Measurements from ENCODE around the gene HSD17B14.

HSD17B14 gene

DNA sequence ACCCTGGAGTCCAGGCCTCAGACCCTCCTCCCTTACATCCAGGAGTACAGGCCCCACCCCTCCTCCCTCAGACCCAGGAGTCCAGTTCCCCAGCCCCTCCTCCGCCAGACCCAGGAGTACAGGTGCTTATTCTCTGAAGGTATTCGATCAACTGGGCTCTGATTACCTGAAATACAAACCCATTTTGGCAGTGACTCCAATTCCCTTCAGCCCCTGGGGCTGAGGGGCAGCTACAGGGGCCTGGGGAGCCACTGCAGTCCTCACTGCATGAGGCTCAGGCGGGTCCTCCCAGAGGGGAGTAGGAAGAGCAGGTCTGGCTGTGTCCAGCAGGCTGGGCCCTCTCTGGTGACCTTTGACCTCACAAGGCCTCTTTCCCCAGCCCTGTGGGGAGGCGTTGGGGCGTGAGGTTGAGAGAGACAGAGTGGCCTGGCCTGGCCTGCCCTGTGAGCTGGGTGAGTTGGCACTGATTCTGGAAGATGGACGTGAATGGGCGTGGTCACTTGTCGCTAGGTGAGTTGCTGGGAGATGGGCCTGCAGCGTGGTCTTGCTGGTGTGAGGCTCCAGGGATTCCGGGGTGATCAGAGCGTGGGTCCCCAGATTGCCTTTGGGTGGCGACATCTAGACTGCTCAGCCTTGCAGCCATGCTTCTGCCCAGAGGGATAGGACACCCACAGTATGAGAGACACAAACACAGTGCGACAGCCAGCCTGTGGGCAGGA, 28.5 kb downstream of the HSD17B14 start:
- H3K27ac ChIP-seq (ENCODE audit: poor library complexity, severe bottlenecking): no peak overlapping the region
- DNase-seq (ENCODE audit: low spot score): no peak

DNA sequence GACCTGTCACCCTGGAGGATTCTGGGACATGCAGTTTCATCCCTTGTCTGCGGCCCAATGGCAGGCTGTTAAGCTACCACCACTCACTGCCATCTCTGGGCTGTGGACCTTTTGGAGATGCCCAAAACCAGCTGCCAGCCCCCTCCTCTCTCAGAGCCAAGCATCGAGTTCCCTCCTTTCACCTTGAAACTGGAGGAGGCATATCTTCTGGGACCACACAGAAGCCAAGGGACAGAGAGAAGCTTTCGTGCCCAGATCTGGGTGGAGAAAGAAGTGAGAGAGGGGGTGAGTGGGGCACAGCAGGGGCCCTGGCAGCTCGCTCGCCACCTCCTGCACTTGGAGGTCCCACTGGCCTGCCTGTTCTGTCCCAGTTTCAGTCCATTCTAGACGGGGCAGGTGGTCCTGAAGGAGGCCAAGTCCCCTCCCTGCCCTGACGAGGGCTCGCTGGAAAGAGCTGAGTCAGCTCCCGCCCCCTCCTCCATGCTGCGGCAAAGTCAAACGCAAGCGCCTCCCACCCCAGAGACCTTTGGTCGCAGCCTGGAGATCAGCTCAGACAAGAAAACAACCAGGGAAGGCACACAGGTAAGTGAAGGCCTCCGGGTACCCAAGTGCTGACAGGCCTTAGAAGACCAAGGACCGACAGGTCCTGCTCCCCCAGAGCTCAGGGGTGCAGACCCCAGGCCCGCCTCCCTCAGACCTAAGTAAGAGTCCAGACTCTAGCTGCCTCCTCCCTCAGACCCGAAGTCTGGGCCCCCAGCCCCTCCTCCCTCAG, 29.3 kb downstream of the HSD17B14 start:
- TF ChIP-seq, protein P1, sequence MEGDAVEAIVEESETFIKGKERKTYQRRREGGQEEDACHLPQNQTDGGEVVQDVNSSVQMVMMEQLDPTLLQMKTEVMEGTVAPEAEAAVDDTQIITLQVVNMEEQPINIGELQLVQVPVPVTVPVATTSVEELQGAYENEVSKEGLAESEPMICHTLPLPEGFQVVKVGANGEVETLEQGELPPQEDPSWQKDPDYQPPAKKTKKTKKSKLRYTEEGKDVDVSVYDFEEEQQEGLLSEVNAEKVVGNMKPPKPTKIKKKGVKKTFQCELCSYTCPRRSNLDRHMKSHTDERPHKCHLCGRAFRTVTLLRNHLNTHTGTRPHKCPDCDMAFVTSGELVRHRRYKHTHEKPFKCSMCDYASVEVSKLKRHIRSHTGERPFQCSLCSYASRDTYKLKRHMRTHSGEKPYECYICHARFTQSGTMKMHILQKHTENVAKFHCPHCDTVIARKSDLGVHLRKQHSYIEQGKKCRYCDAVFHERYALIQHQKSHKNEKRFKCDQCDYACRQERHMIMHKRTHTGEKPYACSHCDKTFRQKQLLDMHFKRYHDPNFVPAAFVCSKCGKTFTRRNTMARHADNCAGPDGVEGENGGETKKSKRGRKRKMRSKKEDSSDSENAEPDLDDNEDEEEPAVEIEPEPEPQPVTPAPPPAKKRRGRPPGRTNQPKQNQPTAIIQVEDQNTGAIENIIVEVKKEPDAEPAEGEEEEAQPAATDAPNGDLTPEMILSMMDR (IDR thresholded peaks at IDR 0.05; ENCODE audit: poor library complexity, severe bottlenecking): no peak
- Histone ChIP-seq H3K36me3 (ENCODE audit: low read depth) (peaks cover 15% of the 10 kb centered on the region), H3K4me3 (ENCODE audit: severe bottlenecking) (no peak overlapping the region), H3K9me3 (ENCODE audit: severe bottlenecking) (no peaks in the 10 kb centered on the region), H3K4me1 (ENCODE audit: insufficient read depth, poor library complexity, severe bottlenecking) (peaks cover 3% of the 10 kb centered on the region), H3K27me3 (ENCODE audit: insufficient read depth, poor library complexity, severe bottlenecking) (no peaks in the 10 kb centered on the region), H3K27ac (ENCODE audit: poor library complexity, severe bottlenecking) (no peak overlapping the region)
- ATAC-seq (ENCODE audit: low read depth): peak; percentile 44; the same call in 1 of the 3 replicates
- no peak for DNase-seq (ENCODE audit: low spot score)

More for the DNA sequence above, 28.5 kb downstream of the HSD17B14 start:
- no peak for ATAC-seq (ENCODE audit: low read depth)
- H3K9me3 ChIP-seq (ENCODE audit: severe bottlenecking): no peaks in the 10 kb centered on the region
- H3K36me3 ChIP-seq (ENCODE audit: low read depth): peaks cover 15% of the 10 kb centered on the region
- no peaks in the 10 kb centered on the region for H3K27me3 ChIP-seq (ENCODE audit: insufficient read depth, poor library complexity, severe bottlenecking)
- H3K4me1 ChIP-seq (ENCODE audit: insufficient read depth, poor library complexity, severe bottlenecking): peaks cover 3% of the 10 kb centered on the region
- TF ChIP-seq, protein P1 (IDR thresholded peaks at IDR 0.05; ENCODE audit: poor library complexity, severe bottlenecking): no peak
- H3K4me3 ChIP-seq (ENCODE audit: severe bottlenecking): no peak overlapping the region

DNA sequence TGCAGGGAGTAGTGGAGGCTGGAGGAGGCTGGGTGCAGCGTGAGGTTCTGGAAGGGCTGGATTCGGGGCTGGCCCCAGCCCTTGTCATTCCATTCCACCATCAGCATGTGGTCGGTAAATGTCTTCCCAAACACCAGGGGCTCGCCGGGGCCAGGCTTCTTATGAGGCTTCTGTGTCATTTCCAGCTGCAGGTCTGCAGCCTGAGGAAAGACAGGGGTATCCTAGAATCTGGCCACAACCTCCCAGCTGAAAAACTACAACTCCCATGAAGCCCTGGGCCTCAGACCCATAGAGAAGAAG, 29.8 kb downstream of the HSD17B14 start:
- no peak; the same call in 2 of the 3 replicates for ATAC-seq (ENCODE audit: low read depth)
- H3K9me3 ChIP-seq (ENCODE audit: severe bottlenecking): no peaks in the 10 kb centered on the region
- H3K27me3 ChIP-seq (ENCODE audit: insufficient read depth, poor library complexity, severe bottlenecking): no peaks in the 10 kb centered on the region
- DNase-seq (ENCODE audit: low spot score): no peak
- H3K4me3 ChIP-seq (ENCODE audit: severe bottlenecking): no peak overlapping the region
- TF ChIP-seq, protein P1 (IDR thresholded peaks at IDR 0.05; ENCODE audit: poor library complexity, severe bottlenecking): no peak
- H3K27ac ChIP-seq (ENCODE audit: poor library complexity, severe bottlenecking): no peak overlapping the region
- H3K4me1 ChIP-seq (ENCODE audit: insufficient read depth, poor library complexity, severe bottlenecking): peaks cover under 1% of the 10 kb centered on the region
- peaks cover 15% of the 10 kb centered on the region for H3K36me3 ChIP-seq (ENCODE audit: low read depth)

DNA sequence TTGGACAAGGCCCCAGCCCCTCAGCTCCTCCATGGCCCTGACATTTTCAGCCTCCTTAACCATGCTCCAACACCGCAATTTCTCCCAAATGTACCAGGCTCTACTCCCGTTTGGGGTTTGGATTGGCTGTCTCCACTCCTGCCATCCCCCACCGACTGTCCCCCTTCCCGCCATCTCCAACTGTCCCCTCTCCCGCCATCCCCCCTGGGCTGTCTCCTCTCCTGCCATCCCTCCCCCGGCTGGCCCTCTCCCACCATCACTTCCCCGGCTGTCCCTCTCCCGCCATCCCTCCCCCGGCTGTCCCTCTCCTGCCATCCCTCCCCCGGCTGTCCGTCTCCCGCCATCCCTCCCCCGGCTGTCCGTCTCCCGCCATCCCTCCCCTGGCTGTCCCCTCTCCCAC, 30.8 kb downstream of the HSD17B14 start:
- Histone ChIP-seq H3K9me3 (ENCODE audit: severe bottlenecking) (no peaks in the 10 kb centered on the region), H3K27me3 (ENCODE audit: insufficient read depth, poor library complexity, severe bottlenecking) (no peaks in the 10 kb centered on the region), H3K36me3 (ENCODE audit: low read depth) (peaks cover 15% of the 10 kb centered on the region), H3K4me1 (ENCODE audit: insufficient read depth, poor library complexity, severe bottlenecking) (no peaks in the 10 kb centered on the region), H3K4me3 (ENCODE audit: severe bottlenecking) (no peak overlapping the region), H3K27ac (ENCODE audit: poor library complexity, severe bottlenecking) (no peak overlapping the region)
- no peak for ATAC-seq (ENCODE audit: low read depth)
- TF ChIP-seq, protein P1 (IDR thresholded peaks at IDR 0.05; ENCODE audit: poor library complexity, severe bottlenecking): no peak
- no peak for DNase-seq (ENCODE audit: low spot score)

DNA sequence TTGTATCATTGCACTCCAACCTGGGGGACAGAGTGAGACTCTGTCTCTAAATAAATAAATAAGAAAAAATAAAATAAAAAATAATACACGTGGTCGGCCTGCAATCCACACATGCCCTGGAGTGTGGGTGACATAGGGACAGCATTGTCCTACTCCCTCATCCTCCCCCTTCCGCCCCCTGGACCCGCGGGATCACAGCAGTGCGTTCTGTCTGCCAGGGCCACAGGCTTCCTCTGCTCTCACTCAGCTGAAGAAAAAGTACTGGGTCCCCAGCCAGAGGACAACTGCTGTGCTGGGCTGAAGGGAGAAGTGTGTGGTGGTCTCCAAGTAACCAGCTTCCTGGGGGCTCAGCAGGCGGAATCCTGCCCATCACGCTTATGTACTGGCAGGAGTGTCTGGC, 31.8 kb downstream of the HSD17B14 start:
- no peak for ATAC-seq (ENCODE audit: low read depth)
- no peaks in the 10 kb centered on the region for H3K9me3 ChIP-seq (ENCODE audit: severe bottlenecking)
- no peaks in the 10 kb centered on the region for H3K27me3 ChIP-seq (ENCODE audit: insufficient read depth, poor library complexity, severe bottlenecking)
- no peak overlapping the region for H3K27ac ChIP-seq (ENCODE audit: poor library complexity, severe bottlenecking)
- DNase-seq (ENCODE audit: low spot score): no peak
- peaks cover under 1% of the 10 kb centered on the region for H3K4me1 ChIP-seq (ENCODE audit: insufficient read depth, poor library complexity, severe bottlenecking)
- H3K4me3 ChIP-seq (ENCODE audit: severe bottlenecking): no peak overlapping the region
- peaks cover 15% of the 10 kb centered on the region for H3K36me3 ChIP-seq (ENCODE audit: low read depth)
- TF ChIP-seq, protein P1 (IDR thresholded peaks at IDR 0.05; ENCODE audit: poor library complexity, severe bottlenecking): no peak
